CD4-positive, alpha-beta memory T cell (primary cell): ENCODE data around the gene BMPER. TPM values are rescaled to one million over a fixed set of nuclear protein-coding genes. Genes with fewer than 3 reads are reported as not detected.

Experiments
- CTCF ChIA-PET: fragments of 350-600 bp; sonication (Branson Sonifier 250); formaldehyde crosslinking; loops from one replicate; lab custom pipeline; 2021; ENCODE audit warnings: inconsistent platforms; ENCODE audit not compliant: partially characterized antibody; lab: Charles Lee
- POLR2A ChIA-PET: fragments of 350-600 bp; sonication (Branson Sonifier 250); formaldehyde crosslinking; loops from one replicate; lab custom pipeline; 2021; ENCODE audit not compliant: partially characterized antibody; lab: Charles Lee
- DNase-seq, 5 donors: peaks; one replicate each; pipeline versions ENCODE4 v3.0.0 to v3.0.0-alpha.2; 2020 to 2022; ENCODE audit warnings: mixed read lengths in 1 of 5
- H3K27ac ChIP-seq: one replicate; pipeline ENCODE4 v1.7.0; 2013; ENCODE audit warnings: low read depth, low read length
- H3K27me3 ChIP-seq: 2 replicates; pipeline ENCODE4 v1.7.0; 2013; ENCODE audit warnings: mild to moderate bottlenecking, low read length, moderate library complexity; ENCODE audit not compliant: insufficient read depth
- H3K36me3 ChIP-seq: 2 replicates; pipeline ENCODE4 v1.7.0; 2013; ENCODE audit warnings: mild to moderate bottlenecking, low read length, moderate library complexity; ENCODE audit not compliant: insufficient read depth
- H3K4me1 ChIP-seq: 2 replicates; pipeline ENCODE4 v1.7.0; 2013; ENCODE audit warnings: mild to moderate bottlenecking, low read length, moderate library complexity; ENCODE audit not compliant: insufficient read depth
- H3K4me3 ChIP-seq, 2 donors: one replicate each; pipeline ENCODE4 v1.7.0; 2013; ENCODE audit warnings: low read length in 2 of 2, mild to moderate bottlenecking in 1 of 2
- H3K9me3 ChIP-seq, 2 donors: one replicate each; pipeline ENCODE4 v1.7.0; 2013; ENCODE audit warnings: low read length in 2 of 2, control low read depth in 1 of 2; ENCODE audit not compliant: control insufficient read depth in 1 of 2
- H3K27ac Mint-ChIP-seq, 7 donors: one replicate each; pipeline ENCODE4 v1.8.0; 2020 to 2021; ENCODE audit warnings: mixed read lengths in 7 of 7, mild to moderate bottlenecking in 6 of 7, inconsistent platforms in 3 of 7, moderate library complexity in 3 of 7
- H3K27me3 Mint-ChIP-seq, 2 donors: one replicate each; pipeline ENCODE4 v1.8.0; 2020 to 2021; ENCODE audit warnings: mixed read lengths in 2 of 2
- H3K36me3 Mint-ChIP-seq, 2 donors: one replicate each; pipeline ENCODE4 v1.8.0; 2020 to 2021; ENCODE audit warnings: mixed read lengths in 2 of 2, inconsistent platforms in 1 of 2, mild to moderate bottlenecking in 1 of 2
- H3K4me1 Mint-ChIP-seq, 4 donors: one replicate each; pipeline ENCODE4 v1.8.0; 2020 to 2021; ENCODE audit warnings: mixed read lengths in 4 of 4, mild to moderate bottlenecking in 1 of 4
- H3K4me3 Mint-ChIP-seq, 8 donors: one replicate each; pipeline ENCODE4 v1.8.0; 2020 to 2021; ENCODE audit warnings: mixed read lengths in 8 of 8, mild to moderate bottlenecking in 7 of 8, moderate library complexity in 6 of 8, inconsistent platforms in 3 of 8
- H3K9me3 Mint-ChIP-seq, 8 donors: one replicate each; pipeline ENCODE4 v1.8.0; 2020 to 2021; ENCODE audit warnings: mixed read lengths in 8 of 8, mild to moderate bottlenecking in 5 of 8, inconsistent platforms in 3 of 8, moderate library complexity in 1 of 8
- intact Hi-C: fragments of 100-400 bp; cut with micrococcal nuclease; formaldehyde crosslinking; loops from one replicate; pipeline ENCODE4 v1.15.1; 2023
- polyA plus RNA-seq, 2 donors: library from polyadenylated mRNA; unstranded; fragments of 300-500 nt; fragmentation: Illumina TruSeq; gene quantifications; one replicate each; pipeline ENCODE4 v1.2.3, GENCODE V29; 2021
- total RNA-seq, 2 experiments: library from RNA; stranded (reverse); gene quantifications; one replicate each; pipeline ENCODE4 v1.2.3, GENCODE V29; 2021

BMPER gene
- total and polyA plus RNA-seq, 4 experiments from 2014 or later: 0.24 to 0.30 TPM; not detected in 2

GRCh38 chr7:34181271-34181958, 276.1 kb downstream of the BMPER start:
- Histone ChIP-seq H3K36me3 (no peaks in the 10 kb centered on the region), H3K27ac (no peak overlapping the region), H3K4me3 (no peak overlapping the region), H3K4me1 (no peaks in the 10 kb centered on the region), H3K27me3 (no peaks in the 10 kb centered on the region), H3K9me3 (no peaks in the 10 kb centered on the region)
- ChIA-PET POLR2A (no interaction called here), CTCF (no interaction called here)
- Mint-ChIP-seq H3K36me3 (no peaks in the 10 kb centered on the region), H3K4me3 (no peak overlapping the region), H3K27ac (no peak overlapping the region), H3K27me3 (no peaks in the 10 kb centered on the region), H3K9me3 (peaks cover 0 to 5% (median 3%) of the 10 kb centered on the region in 8 donors), H3K4me1 (no peaks in the 10 kb centered on the region)
- intact Hi-C loops: no loop called here
- DNase-seq: no peak

- H3K27ac ChIP-seq: no peak overlapping the region
- H3K36me3 ChIP-seq: no peaks in the 10 kb centered on the region
- no peak overlapping the region for H3K4me3 ChIP-seq
- ChIA-PET POLR2A (no interaction called here), CTCF (no interaction called here)
- Mint-ChIP-seq H3K4me3 (no peak overlapping the region), H3K9me3 (peaks cover 0 to 4% (median 1%) of the 10 kb centered on the region in 8 donors), H3K36me3 (no peaks in the 10 kb centered on the region), H3K27ac (no peak overlapping the region), H3K27me3 (no peaks in the 10 kb centered on the region), H3K4me1 (no peaks in the 10 kb centered on the region)
- no peak for DNase-seq
- no peaks in the 10 kb centered on the region for H3K4me1 ChIP-seq
- H3K9me3 ChIP-seq: no peaks in the 10 kb centered on the region
- H3K27me3 ChIP-seq: no peaks in the 10 kb centered on the region
- intact Hi-C loops: no loop called here
These were observed 279.1 kb downstream of the BMPER start for GRCh38 chr7:34184466-34184865.

GRCh38 chr7:34187798-34188307, 282.5 kb downstream of the BMPER start:
- Mint-ChIP-seq H3K36me3 (no peaks in the 10 kb centered on the region), H3K27ac (no peak overlapping the region), H3K4me1 (no peaks in the 10 kb centered on the region), H3K9me3 (peaks cover 0 to 4% (median 1%) of the 10 kb centered on the region in 8 donors), H3K4me3 (no peak overlapping the region), H3K27me3 (no peaks in the 10 kb centered on the region)
- no peak overlapping the region for H3K27ac ChIP-seq
- no peaks in the 10 kb centered on the region for H3K9me3 ChIP-seq
- H3K4me3 ChIP-seq: no peak overlapping the region
- intact Hi-C loops: no loop called here
- POLR2A ChIA-PET: no interaction called here
- H3K4me1 ChIP-seq: no peaks in the 10 kb centered on the region
- DNase-seq: no peak
- no peaks in the 10 kb centered on the region for H3K36me3 ChIP-seq
- CTCF ChIA-PET: no interaction called here
- H3K27me3 ChIP-seq: no peaks in the 10 kb centered on the region

DNA sequence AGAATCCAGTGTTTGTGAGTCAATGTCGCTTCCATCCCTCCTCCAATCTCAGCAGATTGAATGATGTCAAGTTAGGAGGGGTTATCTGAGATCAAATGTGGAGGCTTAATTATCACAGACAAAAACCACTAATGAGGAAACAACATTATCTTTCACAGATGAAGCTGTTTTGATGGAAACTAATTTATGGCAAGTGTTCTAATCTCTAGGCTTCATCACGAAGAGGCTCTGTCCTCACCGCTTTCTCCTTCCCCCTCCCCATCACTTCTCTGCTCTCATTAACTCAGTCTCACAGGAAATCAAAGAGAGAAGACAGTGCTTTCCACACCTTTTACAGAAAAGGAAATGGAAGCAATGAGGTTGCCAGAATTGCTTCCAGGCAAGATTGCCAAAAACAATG, 283.7 kb downstream of the BMPER start:
- peaks cover 0 to 3% (median 0%) of the 10 kb centered on the region in 8 donors for H3K9me3 Mint-ChIP-seq
- no peaks in the 10 kb centered on the region for H3K27me3 ChIP-seq

DNA sequence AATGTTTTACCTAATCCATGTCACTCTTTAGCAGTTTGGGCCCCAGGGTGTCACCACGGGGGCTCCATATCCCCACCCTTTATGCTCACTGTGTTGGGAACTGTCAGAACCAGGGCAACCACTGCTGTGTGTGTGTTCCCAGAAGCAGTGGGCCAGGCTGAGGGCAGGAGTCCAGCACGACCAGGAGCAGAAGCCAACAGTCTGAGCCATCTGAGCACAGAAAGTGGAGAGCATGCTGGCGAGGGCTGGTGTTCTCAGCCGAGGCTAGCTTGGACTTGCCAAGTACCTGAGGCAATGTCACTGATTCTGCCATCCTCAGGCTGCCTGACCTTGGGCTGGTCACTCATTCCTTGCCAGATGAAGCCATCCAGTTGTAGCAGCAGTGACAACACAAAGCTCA, 285.0 kb downstream of the BMPER start:
- H3K27me3 Mint-ChIP-seq: no peaks in the 10 kb centered on the region
- no peaks in the 10 kb centered on the region for H3K27me3 ChIP-seq
- H3K4me1 ChIP-seq: no peaks in the 10 kb centered on the region
- no peaks in the 10 kb centered on the region for H3K4me1 Mint-ChIP-seq
- no peaks in the 10 kb centered on the region for H3K36me3 ChIP-seq
- no peak overlapping the region for H3K27ac Mint-ChIP-seq
- intact Hi-C loops: no loop called here
- no peaks in the 10 kb centered on the region for H3K9me3 ChIP-seq
- H3K36me3 Mint-ChIP-seq: no peaks in the 10 kb centered on the region
- H3K4me3 Mint-ChIP-seq: no peak overlapping the region
- peaks cover 0 to 3% (median 0%) of the 10 kb centered on the region in 8 donors for H3K9me3 Mint-ChIP-seq
- POLR2A ChIA-PET: no interaction called here
- H3K4me3 ChIP-seq: no peak overlapping the region
- DNase-seq: no peak
- CTCF ChIA-PET: no interaction called here
- H3K27ac ChIP-seq: no peak overlapping the region

More for the DNA sequence above, 283.7 kb downstream of the BMPER start:
- no peaks in the 10 kb centered on the region for H3K9me3 ChIP-seq
- H3K27ac ChIP-seq: no peak overlapping the region
- no peaks in the 10 kb centered on the region for H3K36me3 Mint-ChIP-seq
- POLR2A ChIA-PET: no interaction called here
- no peaks in the 10 kb centered on the region for H3K27me3 Mint-ChIP-seq
- CTCF ChIA-PET: no interaction called here
- H3K4me1 Mint-ChIP-seq: no peaks in the 10 kb centered on the region
- no peaks in the 10 kb centered on the region for H3K4me1 ChIP-seq
- DNase-seq: no peak
- no peaks in the 10 kb centered on the region for H3K36me3 ChIP-seq
- intact Hi-C loops: no loop called here
- H3K27ac Mint-ChIP-seq: no peak overlapping the region
- H3K4me3 Mint-ChIP-seq: no peak overlapping the region
- no peak overlapping the region for H3K4me3 ChIP-seq

GRCh38 chr7:34191162-34191561, 285.8 kb downstream of the BMPER start:
- no peak overlapping the region for H3K27ac Mint-ChIP-seq
- Histone ChIP-seq H3K36me3 (no peaks in the 10 kb centered on the region), H3K4me3 (no peak overlapping the region), H3K9me3 (no peaks in the 10 kb centered on the region), H3K4me1 (no peaks in the 10 kb centered on the region), H3K27ac (no peak overlapping the region), H3K27me3 (no peaks in the 10 kb centered on the region)
- DNase-seq: no peak
- H3K9me3 Mint-ChIP-seq: peaks cover 0 to 3% (median 0%) of the 10 kb centered on the region in 8 donors
- no peaks in the 10 kb centered on the region for H3K4me1 Mint-ChIP-seq
- POLR2A ChIA-PET: no interaction called here
- CTCF ChIA-PET: no interaction called here
- no peaks in the 10 kb centered on the region for H3K27me3 Mint-ChIP-seq
- intact Hi-C loops: no loop called here
- no peak overlapping the region for H3K4me3 Mint-ChIP-seq
- no peaks in the 10 kb centered on the region for H3K36me3 Mint-ChIP-seq

DNA sequence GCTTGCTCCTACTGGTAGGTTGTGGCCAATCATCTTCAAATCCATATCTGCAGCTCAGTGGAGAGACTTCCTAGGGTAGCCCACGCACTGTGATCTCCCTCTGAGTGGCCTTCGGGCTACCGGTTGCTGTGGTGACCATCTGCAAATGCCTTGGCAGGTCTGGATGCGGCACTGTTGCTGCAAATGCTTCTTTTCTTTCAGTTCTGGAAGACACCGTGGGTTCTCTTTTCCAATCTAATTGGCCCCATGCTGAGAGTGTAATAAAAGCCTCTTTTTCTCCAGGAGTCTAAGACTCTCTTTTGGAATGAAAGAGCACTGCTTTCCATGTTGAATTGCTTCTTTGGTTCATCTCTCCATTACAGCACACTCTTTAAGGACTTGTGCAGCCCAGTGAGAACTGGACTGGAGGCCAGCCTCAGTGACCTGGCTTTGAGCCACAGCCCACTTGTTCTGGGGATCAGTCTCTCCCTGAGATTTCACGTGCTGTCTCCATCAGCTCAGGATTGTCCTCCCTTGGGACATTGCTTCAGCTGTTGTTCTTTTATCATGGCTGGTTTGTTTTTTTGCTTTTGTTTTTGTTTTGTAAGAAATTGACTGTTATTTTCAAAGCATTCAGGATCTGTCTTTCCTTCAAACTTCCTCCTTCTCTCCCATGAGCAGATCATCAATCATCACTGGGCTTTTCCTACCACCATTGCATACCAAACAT, 286.6 kb downstream of the BMPER start:
- ChIA-PET CTCF (no interaction called here), POLR2A (no interaction called here)
- intact Hi-C loops: no loop called here
- H3K27ac Mint-ChIP-seq: no peak overlapping the region
- H3K4me1 Mint-ChIP-seq: no peaks in the 10 kb centered on the region
- Histone ChIP-seq H3K9me3 (no peaks in the 10 kb centered on the region), H3K4me3 (no peak overlapping the region), H3K27ac (no peak overlapping the region), H3K36me3 (no peaks in the 10 kb centered on the region), H3K27me3 (no peaks in the 10 kb centered on the region), H3K4me1 (no peaks in the 10 kb centered on the region)
- H3K27me3 Mint-ChIP-seq: no peaks in the 10 kb centered on the region
- no peaks in the 10 kb centered on the region for H3K36me3 Mint-ChIP-seq
- no peak overlapping the region for H3K4me3 Mint-ChIP-seq
- H3K9me3 Mint-ChIP-seq: peaks cover 0 to 3% (median 0%) of the 10 kb centered on the region in 8 donors
- DNase-seq: no peak
